HG03469 (cell line): ENCODE results near the gene CD209.

Source experiments
- ATAC-seq: cut with Tn5 transposase; IDR thresholded peaks from one replicate; pipeline ENCODE4 v1.9.1; 2021; ENCODE audit warnings: mild to moderate bottlenecking, moderate library complexity, moderate number of reproducible peaks; ENCODE audit not compliant: unreplicated experiment

CD209 gene

DNA sequence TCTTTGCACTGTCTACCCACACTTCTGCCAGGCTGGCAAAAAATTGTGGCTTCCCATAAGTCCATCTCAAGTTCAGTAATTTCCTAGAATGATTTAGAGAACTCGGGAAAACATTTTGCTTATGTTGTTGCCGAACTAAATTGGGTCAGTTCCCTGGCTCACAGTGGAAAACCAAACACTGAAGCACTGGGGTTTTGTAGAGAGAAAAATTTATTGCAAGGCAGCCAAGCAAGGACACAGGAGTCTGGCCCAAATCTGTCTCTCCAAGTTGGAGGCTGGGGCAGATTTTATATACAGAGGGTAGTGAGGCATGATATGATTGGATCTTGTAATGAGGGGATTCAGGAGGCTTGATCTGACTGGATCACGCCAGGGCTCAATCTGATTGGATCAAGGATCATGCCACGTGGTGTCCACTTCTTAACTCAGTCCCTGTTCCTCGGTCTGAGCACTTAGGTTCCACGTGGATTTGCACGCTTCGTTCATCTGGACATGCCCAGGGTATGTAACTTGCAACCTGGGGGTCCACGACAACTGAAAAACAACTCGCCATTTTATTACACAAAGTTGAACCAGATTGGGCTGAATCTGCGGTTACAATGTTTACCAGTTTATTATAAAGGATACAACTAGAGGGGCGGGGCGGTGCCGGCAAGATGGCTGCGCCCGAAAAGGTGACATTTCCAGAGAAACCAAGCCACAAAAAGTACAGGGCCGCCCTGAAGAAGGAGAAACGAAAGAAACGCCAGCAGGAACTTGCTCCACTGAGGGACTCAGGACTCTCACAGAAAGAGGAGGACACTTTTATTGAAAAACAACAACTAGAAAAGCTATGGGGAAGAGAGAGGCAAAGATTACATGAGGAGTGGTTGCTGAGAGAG lies 7.3 kb downstream of the CD209 start:
- ATAC-seq, result no peak

DNA sequence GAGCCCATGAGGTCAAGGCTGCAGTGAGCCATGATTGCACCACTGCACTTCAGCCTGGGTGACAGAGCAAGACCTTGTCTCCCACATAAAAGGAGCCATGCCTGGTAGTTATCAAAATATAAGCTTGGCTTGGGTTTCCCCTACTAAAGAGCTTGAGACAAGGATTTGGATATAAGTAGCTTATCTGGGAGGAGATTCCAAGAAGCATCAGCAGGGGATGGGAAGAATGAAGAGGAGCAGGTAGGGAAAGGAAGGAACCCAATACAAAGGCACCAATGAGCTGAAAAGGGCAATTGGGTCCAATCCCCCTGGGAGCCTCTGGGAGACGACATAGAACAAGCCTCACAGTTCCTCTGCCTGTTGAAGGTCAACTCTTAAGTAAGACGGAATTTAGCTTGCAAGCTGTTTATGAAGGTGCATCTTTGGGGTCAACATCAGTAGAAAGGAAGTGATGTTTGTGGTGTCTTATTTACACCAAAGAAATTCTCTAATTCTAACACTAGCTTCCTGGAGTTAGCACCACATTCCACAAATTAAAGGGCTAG lies 8.1 kb downstream of the CD209 start:
- ATAC-seq, result no peak

DNA sequence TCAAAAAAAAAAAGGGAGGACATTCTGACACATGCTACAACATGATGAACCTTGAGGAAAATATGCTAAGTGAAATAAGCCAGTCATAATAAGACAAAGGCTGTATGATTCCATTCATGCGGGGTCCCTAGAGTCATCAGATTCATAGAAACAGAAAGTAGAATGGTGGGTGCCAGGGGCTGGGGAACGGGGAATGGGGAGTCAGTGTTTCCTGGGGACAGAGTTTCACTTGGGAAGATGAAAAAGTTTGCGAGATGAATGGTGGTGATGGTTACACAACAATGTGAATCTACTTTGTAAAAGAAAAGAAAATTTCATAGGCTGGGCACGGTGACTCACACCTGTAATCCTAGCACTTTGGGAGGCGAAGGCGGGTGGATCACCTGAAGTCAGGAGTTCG lies 9.3 kb downstream of the CD209 start:
- ATAC-seq, result no peak

DNA sequence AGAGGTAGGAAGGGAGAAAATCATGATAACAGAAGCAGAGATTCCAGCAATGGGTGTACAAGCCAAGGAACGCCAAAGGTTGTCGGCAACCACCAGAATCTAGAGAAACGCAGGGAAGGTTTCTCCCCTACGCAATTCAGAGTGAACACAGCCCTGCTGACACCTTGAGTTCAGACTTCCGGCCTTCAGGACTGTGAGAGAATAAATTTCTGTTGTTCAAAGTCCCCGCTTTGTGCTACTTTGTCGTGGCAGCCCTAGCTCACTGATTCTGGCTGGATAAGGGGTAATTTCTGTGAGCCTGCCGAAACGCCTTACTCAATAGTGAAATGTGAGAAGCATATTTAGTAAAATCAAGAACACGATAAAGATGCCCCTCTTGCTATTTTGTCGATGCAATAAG lies 10.1 kb downstream of the CD209 start:
- no peak for ATAC-seq

DNA sequence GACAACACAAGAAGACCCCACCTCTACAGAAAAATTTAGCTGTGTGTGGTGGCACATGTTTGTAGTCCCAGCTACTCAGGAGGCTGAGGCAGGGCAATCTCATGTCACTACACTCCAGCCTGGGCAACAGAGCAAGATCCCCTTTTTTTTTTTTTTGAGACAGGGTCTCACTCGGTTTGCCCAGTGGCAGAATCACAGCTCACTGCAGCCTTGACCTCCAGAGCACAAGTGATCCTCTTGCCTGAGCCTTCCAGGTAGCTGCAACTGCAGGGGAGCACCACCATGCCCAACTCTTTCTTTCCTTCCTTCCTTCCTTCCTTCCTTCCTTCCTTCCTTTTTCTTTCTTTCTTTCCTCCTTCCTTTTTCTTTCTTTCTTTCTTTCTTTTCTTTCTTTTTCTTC lies 11.2 kb downstream of the CD209 start:
- ATAC-seq, result no peak

DNA sequence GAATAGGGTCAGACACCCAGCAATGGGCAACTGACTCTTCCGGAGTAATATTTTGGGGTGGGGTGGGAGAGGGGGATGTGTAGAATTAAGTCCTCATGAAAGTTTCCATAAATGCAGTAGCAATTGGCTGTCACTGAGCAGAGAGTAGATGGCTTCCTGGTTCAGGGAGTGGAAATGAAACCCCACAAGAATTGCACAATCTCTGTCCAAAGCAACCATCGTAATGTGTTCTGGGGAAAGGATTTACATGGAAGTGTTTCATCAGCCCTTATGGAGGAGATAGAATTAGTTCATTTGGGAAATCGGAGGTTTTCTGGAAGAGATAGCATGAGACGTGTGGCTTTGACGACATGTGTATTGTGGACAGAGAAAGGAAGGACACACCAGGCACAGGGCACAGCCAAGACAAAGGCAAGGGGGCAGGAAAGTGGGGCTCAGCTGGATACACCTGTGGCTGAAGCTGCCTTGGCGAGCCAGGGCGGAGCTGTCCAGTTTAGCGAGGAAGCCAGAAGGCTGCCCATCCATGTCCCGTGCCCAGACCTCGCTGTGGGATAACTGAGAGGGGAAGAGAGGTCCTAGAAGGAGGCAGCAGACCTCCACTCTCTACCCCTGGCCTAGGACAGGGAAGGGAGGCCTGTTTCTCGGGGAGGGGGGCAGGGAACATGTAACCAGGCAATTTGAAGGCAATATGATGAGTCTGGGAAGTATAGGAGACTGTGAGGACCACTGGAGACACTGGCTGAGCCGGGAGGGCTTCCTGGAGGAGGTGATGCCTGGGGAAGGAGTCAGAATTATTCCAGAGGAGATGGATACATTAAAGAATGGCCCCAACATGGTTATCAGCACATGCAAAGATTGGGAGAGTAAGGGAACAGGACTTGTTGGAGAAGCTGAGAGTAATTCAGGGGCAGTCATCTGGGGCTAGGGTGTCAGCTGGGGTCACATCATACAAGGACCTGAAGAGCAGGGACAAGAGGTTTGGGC lies 12.8 kb downstream of the CD209 start:
- ATAC-seq, result no peak

DNA sequence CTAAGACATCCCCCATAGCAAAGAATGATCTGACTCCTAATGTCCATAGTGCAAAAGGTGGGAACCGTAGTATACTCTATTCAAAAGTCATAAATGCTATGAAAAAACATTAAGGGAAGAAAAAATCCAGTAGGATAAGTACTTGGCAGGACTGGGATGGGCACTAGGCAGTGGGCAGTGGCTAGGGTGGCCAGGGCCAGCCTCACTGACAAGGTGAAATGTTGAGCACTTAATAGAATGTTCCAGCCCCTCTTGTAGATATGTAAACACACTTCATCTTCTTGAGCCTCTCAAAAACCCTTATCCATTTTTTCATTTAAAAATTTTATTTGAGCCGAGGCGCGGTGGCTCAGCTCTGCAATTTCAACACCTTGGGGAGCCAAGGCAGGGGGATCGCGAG lies 14.0 kb downstream of the CD209 start:
- ATAC-seq, result no peak

DNA sequence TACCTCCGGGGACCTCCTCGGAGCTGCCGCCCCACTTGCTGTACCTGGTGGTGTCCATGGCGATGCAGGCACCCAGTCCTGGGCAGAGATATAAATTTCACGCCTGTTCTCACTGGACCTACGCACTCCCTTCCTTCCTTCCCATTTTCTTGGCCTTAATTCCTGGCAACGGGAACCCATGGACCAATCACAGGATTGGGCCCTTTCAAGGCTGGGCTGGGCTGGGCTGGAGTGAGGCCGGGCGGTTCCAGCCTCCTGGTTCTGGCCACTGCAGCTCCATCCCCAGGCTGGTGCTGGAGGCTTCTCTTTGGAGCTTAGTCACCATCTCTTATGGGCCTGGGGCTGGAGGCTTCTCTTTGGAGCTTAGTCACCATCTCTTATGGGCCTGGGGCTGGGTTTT lies 15.3 kb downstream of the CD209 start, which contains the start of gene CLEC4G:
Gene CLEC4G, minus strand, starts transcription at position 66 of the 400 bp plus-strand sequence. Its CDS starts 8 bp downstream, at position 58.
- ATAC-seq, result no peak

DNA sequence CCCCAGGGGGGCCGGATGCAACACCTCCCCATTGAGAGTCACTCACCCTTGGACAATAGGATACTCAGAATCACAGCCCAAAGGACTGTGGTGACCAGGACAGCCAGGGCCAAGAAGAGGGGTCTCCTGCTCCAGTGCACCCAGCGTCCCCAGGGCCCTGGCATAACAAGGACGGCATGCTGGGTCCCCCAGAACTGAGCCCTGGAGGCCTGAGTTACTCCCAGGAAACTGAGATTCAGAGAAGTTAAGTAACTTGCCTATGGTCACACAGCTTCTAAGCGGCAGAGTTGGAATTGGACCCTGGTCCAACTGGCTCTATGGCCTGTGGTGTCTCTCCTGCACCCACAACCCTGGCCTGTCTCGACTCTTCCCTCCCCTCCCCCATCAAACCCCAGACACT lies 15.7 kb downstream of the CD209 start:
- no peak for ATAC-seq

DNA sequence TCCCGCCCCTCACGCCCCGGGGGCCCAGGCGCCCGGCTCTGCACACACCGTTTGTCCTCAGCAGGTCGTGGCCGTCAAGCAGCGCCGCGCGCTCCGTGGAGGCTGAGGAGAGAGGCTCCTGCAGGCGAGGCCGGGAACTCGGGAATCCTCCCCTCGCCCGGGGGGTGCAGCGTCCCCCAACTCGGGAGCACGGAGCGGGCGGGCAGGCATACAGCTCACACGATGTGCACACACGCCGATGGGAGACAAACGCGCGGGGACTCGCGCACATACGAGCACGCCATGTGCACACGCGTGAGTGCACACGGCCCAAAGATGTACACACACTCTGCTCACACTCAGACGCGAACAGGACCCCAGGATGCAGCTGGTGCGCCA lies 16.1 kb downstream of the CD209 start:
- ATAC-seq, result no peak

DNA sequence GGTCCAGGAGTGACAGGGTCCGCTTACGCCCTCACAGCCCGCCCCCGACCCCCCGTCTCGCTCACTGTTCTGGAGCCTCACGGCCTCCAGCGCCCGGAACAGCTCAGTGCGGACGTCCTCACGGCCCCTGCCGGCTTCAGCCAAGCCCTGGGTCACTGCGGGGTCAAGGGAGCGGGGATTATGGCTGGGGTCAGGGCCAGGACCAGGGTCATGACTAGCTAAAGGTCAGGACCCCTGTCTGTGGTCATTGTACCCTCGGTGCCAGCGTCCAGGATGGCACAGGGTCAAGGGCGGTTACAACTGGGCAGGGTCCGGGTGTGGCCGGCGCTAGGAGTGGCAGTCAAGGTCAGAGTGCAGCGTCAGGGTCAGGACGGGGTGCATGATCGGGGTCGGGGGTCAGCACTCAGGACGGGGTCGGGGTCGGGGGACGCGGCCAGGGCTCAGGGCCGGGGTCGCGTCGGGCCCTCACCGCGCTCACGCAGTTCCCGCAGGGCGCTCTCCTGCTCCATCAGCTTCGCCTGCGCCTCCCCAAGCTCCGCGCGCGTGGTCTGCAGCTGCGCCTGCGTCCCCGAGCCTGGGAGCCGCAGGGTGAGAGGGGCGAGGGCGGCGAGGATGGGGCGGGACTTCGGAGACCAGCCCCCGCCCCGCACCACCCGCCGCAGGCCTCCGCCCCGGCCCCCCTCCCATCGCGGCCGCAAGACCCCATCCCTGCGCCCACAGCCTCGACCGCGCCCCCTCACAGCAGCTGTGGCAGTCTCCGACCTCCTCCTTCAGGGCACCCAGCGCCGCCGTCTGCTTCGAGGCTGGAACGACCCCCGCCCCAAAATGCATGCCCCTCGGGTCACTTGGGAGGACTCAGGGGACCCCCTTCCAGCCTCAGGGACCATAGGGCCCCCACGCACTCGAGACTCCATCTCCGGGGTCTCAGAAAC lies 16.8 kb downstream of the CD209 start:
- no peak for ATAC-seq

DNA sequence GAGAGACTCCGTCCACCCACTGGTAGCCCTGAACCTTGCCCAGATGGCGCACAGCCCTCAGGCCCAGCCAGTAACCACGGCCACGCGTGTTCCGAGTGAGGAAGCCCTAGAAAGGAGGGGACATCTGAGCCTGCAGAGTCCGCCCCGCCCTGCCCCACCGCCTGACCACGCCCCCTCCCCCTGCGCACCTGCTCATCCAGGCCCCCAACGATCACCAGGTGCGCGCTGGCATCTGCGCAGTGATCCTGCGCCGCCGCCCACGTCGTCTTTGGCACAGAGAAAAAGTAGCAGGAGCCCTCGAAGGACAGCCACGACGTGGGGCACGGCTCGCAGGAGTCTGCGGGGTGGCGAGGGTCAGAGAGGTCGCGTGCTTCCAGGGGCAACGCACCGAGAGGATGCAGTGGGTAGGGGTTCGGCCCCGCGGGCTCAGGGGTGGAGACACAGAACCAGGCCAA lies 17.5 kb downstream of the CD209 start:
- ATAC-seq, result no peak

DNA sequence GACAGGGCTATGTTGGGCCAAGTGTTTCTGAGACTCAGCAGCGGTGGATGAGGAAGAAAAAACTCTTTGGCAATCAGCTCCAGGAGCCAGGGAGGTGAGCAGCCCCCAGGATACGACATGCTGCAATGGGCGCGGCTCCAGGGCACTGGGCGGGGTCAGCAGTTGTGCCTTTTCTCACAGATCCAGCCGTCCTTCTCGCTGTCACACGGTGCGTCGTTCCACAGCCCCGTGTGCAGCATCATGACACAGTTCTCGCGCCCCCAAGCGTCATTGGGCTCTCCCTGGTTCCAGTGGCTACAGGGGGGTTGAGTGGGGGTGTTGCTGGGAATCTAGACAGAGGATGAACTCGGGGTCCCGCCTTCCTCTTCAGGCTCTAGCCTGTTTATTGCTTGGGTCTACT lies 18.1 kb downstream of the CD209 start:
- no peak for ATAC-seq

DNA sequence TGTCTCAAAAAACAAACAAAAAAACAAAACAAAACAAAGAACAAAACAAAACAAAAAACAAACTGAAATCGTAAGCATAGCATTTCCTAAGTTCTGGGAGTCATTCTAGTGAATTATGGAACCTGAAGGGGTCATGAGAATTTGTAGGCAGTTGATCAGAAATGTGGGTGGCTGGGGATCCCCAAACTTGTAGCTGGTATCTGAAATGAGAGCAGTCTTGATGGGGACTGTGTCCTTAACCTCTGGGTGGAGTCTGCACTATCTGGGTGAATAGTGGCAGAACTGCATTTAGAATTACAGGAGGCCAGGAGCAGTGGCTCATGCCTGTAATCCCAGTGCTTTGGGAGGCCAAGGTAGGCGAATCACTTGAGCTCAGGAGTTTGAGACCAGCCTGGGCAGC lies 21.5 kb downstream of the CD209 start:
- no peak for ATAC-seq

DNA sequence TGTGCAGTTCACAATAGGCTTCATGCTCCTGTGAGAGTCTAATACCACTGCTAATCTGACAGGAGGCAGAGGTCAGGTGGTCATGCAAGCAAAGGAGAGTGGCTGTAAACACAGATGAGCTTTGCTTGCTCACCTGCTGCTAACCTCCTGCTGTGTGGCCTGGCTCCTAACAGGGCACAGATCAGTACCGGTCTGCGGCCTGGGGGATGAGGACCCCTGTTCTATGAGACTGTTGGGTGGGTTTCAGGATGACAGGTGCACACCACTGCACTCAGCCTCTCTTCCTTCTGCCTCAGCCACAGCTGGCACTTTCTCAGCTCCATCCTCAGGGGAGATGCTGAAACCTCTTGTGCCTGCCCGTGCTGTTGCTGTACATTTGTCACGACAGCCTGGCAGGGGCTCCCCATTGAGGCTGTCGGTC lies 25.1 kb downstream of the CD209 start:
- ATAC-seq, result no peak

DNA sequence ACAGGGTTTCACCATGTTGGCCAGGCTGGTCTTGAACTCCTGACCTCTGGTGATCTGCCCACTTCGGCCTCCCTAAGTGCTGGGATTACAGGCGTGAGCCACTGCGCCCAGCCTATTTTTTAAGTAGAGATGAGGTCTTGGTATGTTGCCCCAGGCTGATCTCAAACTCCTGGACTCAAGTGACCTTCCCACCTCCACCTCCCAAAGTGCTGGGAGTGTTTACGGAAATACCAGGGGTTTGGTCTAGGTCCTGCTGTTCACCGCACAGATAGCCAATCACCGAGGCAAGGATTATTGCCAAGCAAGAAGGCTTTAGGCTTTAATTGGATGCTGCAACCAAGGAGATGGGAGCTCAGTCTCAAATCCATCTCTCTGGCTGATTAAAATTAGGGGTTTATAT lies 27.0 kb downstream of the CD209 start:
- no peak for ATAC-seq

DNA sequence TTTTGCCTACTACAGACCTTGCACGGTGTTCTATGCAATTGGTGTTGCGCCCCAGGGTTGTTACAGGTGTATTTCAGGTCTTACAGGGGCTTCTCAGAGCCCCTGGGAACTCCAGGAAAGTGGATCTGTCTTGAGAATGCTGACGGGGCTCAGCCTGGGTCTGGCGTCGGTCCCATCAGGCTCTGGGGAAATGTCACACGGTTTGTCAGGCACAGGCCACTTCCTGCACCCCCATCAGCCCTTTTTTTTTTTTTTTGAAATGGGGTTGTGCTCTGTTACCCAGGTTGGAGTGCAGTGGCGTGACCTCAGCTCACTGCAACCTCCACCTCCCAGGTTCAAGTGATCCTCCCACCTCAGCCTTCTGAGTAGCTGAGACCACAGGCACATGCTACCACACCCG lies 28.7 kb downstream of the CD209 start:
- no peak for ATAC-seq

DNA sequence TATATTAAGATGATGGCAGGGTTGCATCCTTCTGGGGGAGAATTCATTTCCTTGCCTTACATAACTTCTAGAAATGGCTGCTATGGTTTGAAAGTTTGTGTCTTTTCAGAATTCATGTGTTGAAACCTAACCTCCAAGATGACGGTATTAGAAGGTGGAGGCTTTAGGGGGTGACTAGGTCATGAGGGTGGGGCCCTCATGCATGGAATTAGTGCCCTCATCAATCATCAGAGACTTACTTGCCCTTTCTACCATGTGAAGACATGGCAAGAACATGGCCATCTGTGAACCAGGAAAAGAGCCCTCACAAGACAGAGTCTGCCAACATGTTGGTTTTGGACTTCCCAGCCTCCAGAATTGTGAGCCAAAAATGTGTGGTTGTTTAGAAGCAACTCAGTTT lies 30.6 kb downstream of the CD209 start:
- no peak for ATAC-seq

DNA sequence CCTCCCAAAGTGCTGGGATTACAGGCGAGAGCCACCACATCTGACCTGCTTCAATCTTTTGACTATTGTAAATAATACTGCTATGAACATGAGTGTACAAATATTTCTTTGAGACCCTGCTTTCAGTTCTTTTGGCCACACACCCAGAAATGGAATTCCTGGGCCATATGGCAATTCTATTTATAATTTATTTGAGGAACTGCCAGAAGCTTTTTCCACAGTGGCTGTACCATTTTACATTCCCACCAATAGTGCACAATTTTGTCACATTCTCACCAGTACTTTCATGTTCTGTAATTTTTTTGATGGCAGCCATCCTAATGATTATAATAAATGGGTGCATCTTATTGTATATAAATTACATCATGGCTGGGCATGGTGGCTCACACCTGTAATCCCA lies 31.7 kb downstream of the CD209 start:
- no peak for ATAC-seq

DNA sequence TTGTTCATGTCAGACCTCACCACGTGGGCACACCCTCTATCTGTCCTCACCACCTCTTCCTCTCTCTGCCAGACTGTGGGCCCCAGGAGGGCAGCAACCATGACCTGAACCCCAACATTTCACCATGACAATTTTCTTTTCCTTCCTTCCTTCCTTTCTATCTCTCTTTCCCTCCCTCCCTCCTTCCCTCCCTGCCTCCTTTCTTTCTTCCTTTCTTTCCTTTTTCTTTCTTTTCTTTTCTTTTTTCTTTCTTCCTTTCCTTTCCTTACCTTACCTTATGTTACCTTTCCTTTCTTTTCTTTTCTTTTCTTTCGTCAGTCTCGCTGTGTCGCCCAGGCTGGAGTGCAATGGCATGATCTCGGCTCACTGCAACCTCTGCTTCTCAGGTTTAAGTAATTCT lies 36.7 kb downstream of the CD209 start:
- no peak for ATAC-seq
